Neural cell (in vitro differentiated cells): Measurements from ENCODE around the gene FCHO1.

Source experiments
- EZH2 ChIP-seq: fragments of 200-600, 300-800 bp; shearing (Covaris generic), sonication (generic); IDR thresholded peaks from 2 replicates; pipeline ENCODE4 v1.6.1; 2014; ENCODE audit warnings: antibody characterized with exemption, low read length, borderline replicate concordance, mild to moderate bottlenecking; ENCODE audit not compliant: insufficient read depth, poor library complexity, severe bottlenecking
- TAF1 ChIP-seq: IDR thresholded peaks from 2 replicates; pipeline ENCODE4 v1.6.1; 2012; ENCODE audit warnings: low read depth
- TF ChIP-seq, protein P1 (sequence below): fragments of 450-650 bp; IDR thresholded peaks from 2 replicates; pipeline ENCODE4 v1.5.1; 2014; ENCODE audit warnings: antibody characterized with exemption, mild to moderate bottlenecking, moderate library complexity; ENCODE audit not compliant: poor library complexity, severe bottlenecking

DNA sequence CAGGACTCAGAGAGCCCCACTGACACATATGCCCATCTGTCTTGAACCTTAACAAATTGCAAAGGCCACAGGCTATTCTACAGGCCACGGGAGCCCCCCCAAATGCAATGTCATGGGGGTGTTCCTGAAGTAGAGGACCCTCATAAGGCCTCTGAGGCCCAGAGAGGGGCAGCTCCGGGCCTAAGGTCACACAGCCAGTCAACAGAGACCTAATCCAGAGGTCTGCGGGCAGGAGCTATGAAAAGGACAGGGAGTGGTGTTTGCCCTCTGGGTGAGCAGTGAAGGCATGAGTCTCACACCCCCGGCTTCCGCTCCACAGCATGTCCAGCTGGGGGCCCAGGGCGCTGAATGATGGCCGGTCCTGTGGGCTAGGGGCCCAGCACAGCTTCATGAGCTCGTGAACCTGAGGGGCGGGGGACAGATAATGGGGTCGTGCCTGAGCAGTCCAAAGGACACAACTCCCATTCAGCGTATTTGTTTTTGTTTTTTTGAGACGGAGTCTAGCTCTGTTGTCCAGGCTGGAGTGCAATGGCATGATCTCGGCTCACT is 75.3 kb downstream of the FCHO1 start:
- TF ChIP-seq, protein P1, sequence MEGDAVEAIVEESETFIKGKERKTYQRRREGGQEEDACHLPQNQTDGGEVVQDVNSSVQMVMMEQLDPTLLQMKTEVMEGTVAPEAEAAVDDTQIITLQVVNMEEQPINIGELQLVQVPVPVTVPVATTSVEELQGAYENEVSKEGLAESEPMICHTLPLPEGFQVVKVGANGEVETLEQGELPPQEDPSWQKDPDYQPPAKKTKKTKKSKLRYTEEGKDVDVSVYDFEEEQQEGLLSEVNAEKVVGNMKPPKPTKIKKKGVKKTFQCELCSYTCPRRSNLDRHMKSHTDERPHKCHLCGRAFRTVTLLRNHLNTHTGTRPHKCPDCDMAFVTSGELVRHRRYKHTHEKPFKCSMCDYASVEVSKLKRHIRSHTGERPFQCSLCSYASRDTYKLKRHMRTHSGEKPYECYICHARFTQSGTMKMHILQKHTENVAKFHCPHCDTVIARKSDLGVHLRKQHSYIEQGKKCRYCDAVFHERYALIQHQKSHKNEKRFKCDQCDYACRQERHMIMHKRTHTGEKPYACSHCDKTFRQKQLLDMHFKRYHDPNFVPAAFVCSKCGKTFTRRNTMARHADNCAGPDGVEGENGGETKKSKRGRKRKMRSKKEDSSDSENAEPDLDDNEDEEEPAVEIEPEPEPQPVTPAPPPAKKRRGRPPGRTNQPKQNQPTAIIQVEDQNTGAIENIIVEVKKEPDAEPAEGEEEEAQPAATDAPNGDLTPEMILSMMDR = no peak
- TF ChIP-seq TAF1 = no peak
- TF ChIP-seq EZH2 = no peak
